SK-N-DZ (cell line): ENCODE measurements around the gene DHRS13.
A peak's percentile ranks its signal among the peaks of the same experiment; 100 is the strongest.
"Not testable (repeated sequence)": the region's sequence is repeated elsewhere in the genome, so short reads cannot be mapped to it uniquely, and the experiment has no call there.

Experiments
- DNase-seq: peaks from one replicate; pipeline ENCODE4 v3.0.0-alpha.2; 2015; ENCODE audit warnings: low spot score

The DHRS13 gene

GRCh38 chr17:28903546-28903841 is 615 bp upstream of the DHRS13 start:
- DNase-seq, result not testable (repeated sequence)

DNA sequence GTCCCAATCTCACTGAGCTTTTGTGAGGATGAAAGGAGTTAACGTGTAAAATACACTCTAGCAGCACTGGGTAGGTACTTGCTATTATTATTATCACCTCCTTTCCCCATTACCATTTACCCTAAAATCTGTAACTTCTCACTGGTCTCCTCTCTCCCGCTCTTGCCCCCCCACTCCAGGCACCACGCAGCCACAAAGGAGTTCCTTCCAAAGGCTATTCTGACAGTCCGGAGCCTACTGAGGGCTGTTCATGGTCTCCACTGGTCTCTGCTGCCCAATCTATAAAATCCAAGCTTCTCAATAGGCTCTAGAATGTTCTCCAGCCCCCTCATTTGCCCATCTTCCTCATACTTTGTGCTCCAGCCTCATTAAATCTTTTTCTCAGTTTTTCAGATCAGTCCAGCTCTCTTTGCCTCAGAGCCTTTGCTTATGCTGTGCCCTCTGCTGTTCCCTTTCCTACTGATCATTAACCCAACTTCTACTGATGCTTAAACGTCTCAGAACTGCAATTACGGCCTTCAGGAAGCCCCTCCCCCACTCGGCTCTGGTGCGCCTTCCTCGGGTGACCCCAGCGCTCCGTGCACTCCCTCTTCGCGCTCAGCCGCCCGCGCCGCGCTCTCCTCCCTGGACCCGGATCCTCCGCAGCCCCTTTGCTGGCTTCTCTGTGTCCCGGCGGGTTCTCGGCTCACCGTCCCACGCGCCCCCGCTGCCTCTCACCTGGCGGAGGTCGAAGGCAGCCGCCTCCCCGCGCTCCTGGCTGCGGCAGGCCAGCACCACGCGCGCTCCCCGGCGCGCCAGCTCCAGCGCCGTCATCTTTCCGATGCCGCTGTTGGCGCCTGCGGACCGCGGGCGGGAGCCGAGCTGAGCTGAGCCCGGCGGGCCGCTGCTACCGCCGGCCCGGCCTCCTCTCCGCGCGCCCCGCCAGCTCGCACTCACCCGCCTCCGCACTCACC is 737 bp downstream of the DHRS13 start:
- DNase-seq, result peak; percentile 70

- no peak for DNase-seq
Measured at GRCh38 chr17:28900986-28901726, 1.7 kb downstream of the DHRS13 start.

- DNase-seq, result no peak
Measured at GRCh38 chr17:28899212-28899815, 3.6 kb downstream of the DHRS13 start.

- no peak for DNase-seq
Measured at GRCh38 chr17:28898527-28898955, 4.3 kb downstream of the DHRS13 start.

- peak; percentile 69 for DNase-seq
Measured at GRCh38 chr17:28897769-28898526, 4.9 kb downstream of the DHRS13 start.

GRCh38 chr17:28896884-28897768 is 5.8 kb downstream of the DHRS13 start, which contains the start of gene FLOT2:
TSS of gene FLOT2 (minus strand) at chr17:28897733. CDS start at chr17:28897574, 159 bp downstream.
- peak; percentile 63 for DNase-seq

DNA sequence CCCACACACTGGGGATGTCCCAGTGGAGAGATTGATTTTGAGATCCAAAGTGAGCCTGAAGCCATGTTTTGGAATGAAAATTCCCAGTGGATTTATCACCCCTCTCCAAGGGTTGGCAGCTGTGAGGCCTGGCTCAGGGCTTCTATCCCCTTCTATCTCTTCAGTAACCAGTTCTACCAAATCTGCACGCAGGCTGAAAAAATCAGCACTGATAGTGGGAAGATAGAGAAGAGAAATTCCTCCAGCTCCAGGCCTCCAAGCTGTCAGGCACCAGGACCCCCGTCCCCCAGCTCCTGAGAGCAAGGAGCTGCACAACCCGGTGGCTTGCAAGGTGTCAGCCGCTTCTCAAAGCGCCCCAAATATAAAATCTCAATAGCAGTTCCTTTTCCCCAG is 6.4 kb downstream of the DHRS13 start:
- peak; percentile 35 for DNase-seq

DNA sequence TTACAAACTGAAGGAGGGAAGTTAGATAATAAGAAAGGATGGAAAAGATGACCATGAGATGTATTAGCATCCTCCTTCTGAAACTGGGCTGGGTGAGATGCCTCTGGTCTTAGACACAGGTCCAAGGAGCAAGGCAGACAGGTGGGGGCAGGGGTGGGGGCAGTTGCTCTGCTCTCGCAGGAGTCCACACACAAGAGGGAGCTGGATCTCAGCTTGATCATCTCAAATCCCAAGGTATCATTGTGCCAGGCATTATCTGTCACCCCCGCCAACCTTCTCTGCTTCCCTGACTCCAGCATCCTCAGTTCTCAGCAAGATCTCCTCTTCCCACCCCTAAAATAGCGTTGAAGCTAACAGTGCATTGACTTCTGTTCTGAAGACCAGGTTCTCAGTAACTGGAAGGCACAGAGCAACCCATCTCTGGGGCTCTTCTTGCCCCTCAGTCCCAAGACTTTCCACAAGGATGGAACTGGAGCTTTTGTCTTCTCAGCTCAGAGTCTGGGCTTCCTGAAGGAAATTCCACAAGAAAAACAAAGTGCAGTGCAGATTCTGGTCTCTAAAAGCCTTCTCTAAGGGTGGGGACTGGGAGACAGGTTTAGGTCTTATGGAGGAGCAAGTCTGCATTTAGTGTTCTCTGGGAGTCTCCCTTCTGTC is 7.0 kb downstream of the DHRS13 start:
- no peak for DNase-seq

- not testable (repeated sequence) for DNase-seq
Measured at GRCh38 chr17:28893248-28894183, 9.4 kb downstream of the DHRS13 start.

- DNase-seq, result no peak
Measured at GRCh38 chr17:28892024-28892423, 10.9 kb downstream of the DHRS13 start.

DNA sequence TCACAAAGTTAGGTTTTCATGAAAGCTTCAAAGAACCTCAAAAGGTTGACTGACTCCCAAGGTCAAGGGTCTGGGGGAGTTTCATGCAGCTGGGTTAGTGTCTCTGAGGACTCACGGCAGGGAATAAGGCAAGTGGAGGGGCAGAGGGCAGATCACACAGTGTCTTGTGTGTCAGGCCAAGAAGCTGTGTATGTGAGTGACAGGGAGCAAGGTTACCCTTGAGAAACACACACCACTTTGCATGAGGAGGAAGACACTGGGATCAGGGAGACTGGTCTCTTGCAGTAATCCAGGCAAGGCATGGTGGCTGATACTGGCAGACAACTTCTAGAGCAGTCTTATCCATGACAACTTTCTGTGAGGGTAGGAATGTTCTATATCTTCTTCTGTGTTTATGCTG is 11.7 kb downstream of the DHRS13 start:
- DNase-seq, result no peak

GRCh38 chr17:28889996-28890395 is 12.9 kb downstream of the DHRS13 start:
- DNase-seq, result no peak

- no peak for DNase-seq
Measured at GRCh38 chr17:28888832-28889231, 14.0 kb downstream of the DHRS13 start.

DNA sequence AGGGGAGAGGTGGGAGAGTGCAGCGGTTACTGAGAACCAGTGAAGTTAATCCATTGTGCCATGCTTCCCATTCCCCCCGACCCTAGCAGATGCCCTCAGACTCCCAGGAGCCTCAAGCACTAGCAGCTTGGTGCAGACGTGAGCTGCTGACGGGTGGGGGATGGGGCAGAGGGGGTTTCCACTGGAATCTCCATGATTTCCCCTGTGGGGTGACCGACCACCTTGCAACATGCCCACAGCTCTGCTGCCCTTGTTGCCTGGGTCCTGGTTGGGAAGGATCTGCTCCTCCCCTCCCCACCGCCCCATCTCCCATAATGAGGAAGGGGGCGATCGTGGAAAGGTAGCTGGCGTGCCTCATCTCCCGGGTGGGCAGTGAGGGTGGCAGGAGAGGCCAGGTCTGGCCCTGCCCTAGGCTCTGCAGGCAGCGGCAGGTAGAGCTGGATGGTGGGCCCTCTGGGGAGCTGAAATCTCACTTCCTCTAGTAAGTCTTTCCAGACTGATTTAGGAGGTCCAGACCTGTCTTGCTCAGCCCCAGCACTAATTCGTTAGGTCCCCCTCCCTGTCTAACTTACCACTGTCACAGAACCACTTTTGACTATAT is 14.9 kb downstream of the DHRS13 start:
- no peak for DNase-seq

DNA sequence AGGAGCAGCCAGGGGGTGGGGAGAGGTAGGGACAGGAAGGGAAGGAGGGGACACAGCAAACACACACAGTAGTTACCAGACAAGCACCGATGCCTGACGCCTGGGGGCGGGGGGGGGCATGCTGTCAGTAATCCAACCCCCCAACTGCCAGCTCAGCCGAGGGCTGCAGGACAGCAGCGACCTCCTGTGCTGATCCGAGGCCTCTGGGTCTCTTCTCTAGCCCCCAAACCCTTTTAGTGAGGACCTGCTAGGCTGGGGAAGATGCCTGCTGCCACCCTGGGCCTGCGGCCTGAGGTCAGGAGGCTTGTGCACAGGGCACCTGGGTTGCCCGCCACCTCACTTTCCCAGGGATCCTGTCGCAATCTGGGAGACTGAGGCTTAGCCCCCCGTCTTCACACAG is 16.9 kb downstream of the DHRS13 start:
- DNase-seq, result no peak

GRCh38 chr17:28885363-28885762 is 17.5 kb downstream of the DHRS13 start:
- no peak for DNase-seq

GRCh38 chr17:28883967-28884702 is 18.7 kb downstream of the DHRS13 start:
- DNase-seq, result no peak
